ENCODE results near the gene ZNF74.
"Not testable (repeated sequence)": the region's sequence is repeated elsewhere in the genome, so short reads cannot be mapped to it uniquely, and the experiment has no call there.

ZNF74 gene

GRCh38 chr22:20448630-20449029, 54.7 kb downstream of the ZNF74 start:
- DNase-seq (ENCODE audit: low spot score), result no peak

- no peak for DNase-seq (ENCODE audit: low spot score)
Observed at GRCh38 chr22:20449819-20450550, 56.0 kb downstream of the ZNF74 start.

GRCh38 chr22:20450551-20450906, 56.6 kb downstream of the ZNF74 start:
- DNase-seq (ENCODE audit: low spot score), result no peak

- not testable (repeated sequence) for DNase-seq (ENCODE audit: low spot score)
Observed at GRCh38 chr22:20451129-20451778, 57.3 kb downstream of the ZNF74 start.

GRCh38 chr22:20451920-20452319, 58.0 kb downstream of the ZNF74 start:
- DNase-seq (ENCODE audit: low spot score), result no peak

GRCh38 chr22:20453222-20453621, 59.3 kb downstream of the ZNF74 start:
- no peak for DNase-seq (ENCODE audit: low spot score)

- DNase-seq (ENCODE audit: low spot score), result no peak
Observed at GRCh38 chr22:20455709-20456063, 61.7 kb downstream of the ZNF74 start.

GRCh38 chr22:20456064-20456721, 62.2 kb downstream of the ZNF74 start:
- DNase-seq (ENCODE audit: low spot score), result peak; percentile 86

- no peak for DNase-seq (ENCODE audit: low spot score)
Observed at GRCh38 chr22:20456722-20457076, 62.7 kb downstream of the ZNF74 start.

GRCh38 chr22:20457506-20458240, 63.7 kb downstream of the ZNF74 start:
- DNase-seq (ENCODE audit: low spot score), result no peak

Measured in NAMALWA (cell line).